Endothelial cell (in vitro differentiated cells): ENCODE data around the gene ADH7. TPM values are rescaled to one million over a fixed set of nuclear protein-coding genes. Genes with fewer than 3 reads are reported as not detected.

ENCODE experiments used
- DNase-seq: peaks from one replicate; pipeline ENCODE4 v3.0.0; 2021; ENCODE audit warnings: low spot score
- H3K27ac Mint-ChIP-seq: one replicate; pipeline ENCODE4 v1.8.0; 2021; ENCODE audit warnings: mixed read lengths, inconsistent platforms; ENCODE audit not compliant: unreplicated experiment
- H3K27me3 Mint-ChIP-seq: one replicate; pipeline ENCODE4 v1.8.0; 2021; ENCODE audit warnings: mild to moderate bottlenecking, moderate library complexity, mixed read lengths, inconsistent platforms; ENCODE audit not compliant: unreplicated experiment
- H3K36me3 Mint-ChIP-seq: one replicate; pipeline ENCODE4 v1.8.0; 2021; ENCODE audit warnings: mild to moderate bottlenecking, low read depth, mixed read lengths, inconsistent platforms; ENCODE audit not compliant: unreplicated experiment
- H3K4me1 Mint-ChIP-seq: one replicate; pipeline ENCODE4 v1.8.0; 2021; ENCODE audit warnings: mild to moderate bottlenecking, mixed read lengths, inconsistent platforms; ENCODE audit not compliant: unreplicated experiment
- H3K4me3 Mint-ChIP-seq: one replicate; pipeline ENCODE4 v1.8.0; 2021; ENCODE audit warnings: mild to moderate bottlenecking, mixed read lengths, inconsistent platforms; ENCODE audit not compliant: unreplicated experiment
- H3K9me3 Mint-ChIP-seq: one replicate; pipeline ENCODE4 v1.8.0; 2021; ENCODE audit warnings: mixed read lengths, inconsistent platforms; ENCODE audit not compliant: unreplicated experiment
- CTCF ChIP-seq: fragments of 200-600 bp; sonication (generic); IDR thresholded peaks from one replicate; pipeline ENCODE4 v1.5.0; 2021; ENCODE audit warnings: antibody characterized with exemption; ENCODE audit not compliant: unreplicated experiment
- total RNA-seq: library from RNA; stranded (reverse); fragmentation: NEBNext Ultra II Directional; extraction: Animal tissue kit (Norgen Biotek cat#: 25700); gene quantifications from one replicate; pipeline ENCODE4 v1.2.1, GENCODE V29; 2021; ENCODE audit not compliant: unreplicated experiment

Gene ADH7
- total RNA-seq, 1 donor from 2014 or later = not detected

- no peak for DNase-seq
- Mint-ChIP-seq H3K4me1 (peaks cover 9% of the 10 kb centered on the region), H3K27me3 (peaks cover 1% of the 10 kb centered on the region), H3K4me3 (no peak overlapping the region), H3K36me3 (no peaks in the 10 kb centered on the region), H3K27ac (no peak overlapping the region), H3K9me3 (no peaks in the 10 kb centered on the region)
- TF ChIP-seq CTCF = no peak
Measured at GRCh38 chr4:99366491-99366890, 68.7 kb downstream of the ADH7 start.

DNA sequence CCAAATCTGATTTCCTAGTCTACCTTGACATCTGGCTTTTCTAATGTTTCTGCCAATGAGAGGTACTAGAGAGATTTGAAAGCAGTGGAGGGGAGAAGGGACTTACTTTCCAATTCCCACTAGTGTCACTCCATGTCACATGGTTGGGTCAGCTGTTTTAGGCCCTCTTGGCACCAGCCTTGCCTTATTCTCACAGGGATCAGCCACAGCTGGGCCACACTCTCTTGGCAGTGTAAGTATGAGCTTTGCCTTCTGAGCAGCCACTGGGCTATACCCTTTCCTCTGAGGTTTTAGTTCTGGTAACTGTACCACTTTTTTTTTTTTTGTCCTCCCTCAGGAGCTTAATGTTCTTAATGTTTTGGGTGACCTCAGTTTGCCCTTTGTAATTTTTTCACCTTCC, 72.4 kb downstream of the ADH7 start:
- Mint-ChIP-seq H3K4me1 (peaks cover 9% of the 10 kb centered on the region), H3K4me3 (no peak overlapping the region), H3K9me3 (no peaks in the 10 kb centered on the region), H3K27me3 (peaks cover 1% of the 10 kb centered on the region), H3K36me3 (no peaks in the 10 kb centered on the region), H3K27ac (no peak overlapping the region)
- no peak for TF ChIP-seq CTCF
- DNase-seq = no peak

Other genes starting within 250 kb of the ADH7 start
- not detected for gene ADH6, start 216.1 kb downstream of the ADH7 start, total RNA-seq
- gene ADH1A, start 144.4 kb downstream of the ADH7 start, total RNA-seq = not detected
- not detected for gene ADH1B, start 113.9 kb downstream of the ADH7 start, total RNA-seq
- not detected for gene ADH1C, start 82.6 kb downstream of the ADH7 start, total RNA-seq
- not detected for gene C4orf17, start 75.7 kb upstream of the ADH7 start, total RNA-seq
- 5.6 TPM for gene TRMT10A, start 128.7 kb upstream of the ADH7 start, total RNA-seq
- 0.26 TPM for gene MTTP, start 139.5 kb upstream of the ADH7 start, total RNA-seq
- gene C4orf54, start 222.5 kb upstream of the ADH7 start, total RNA-seq = not detected